Esophagus squamous epithelium (tissue), 4 donors: ENCODE data around the gene MMD.

Experiments used
- POLR2A ChIP-seq, 4 donors: fragments of 450-650 bp; IDR thresholded peaks; one replicate each; pipeline ENCODE4 v1.6.1; 2017; ENCODE audit warnings: antibody characterized with exemption in 4 of 4, mild to moderate bottlenecking in 4 of 4, moderate library complexity in 3 of 4
- TF ChIP-seq, protein P1 (sequence below), 6 experiments: fragments of 450-650 bp in 4 of 6; fragments of 200-600 bp in 2 of 6; sonication (generic) in 2 of 6; IDR thresholded peaks; one replicate each; pipeline ENCODE4 v1.5.1; 2016 to 2019; ENCODE audit warnings: antibody characterized with exemption in 6 of 6, mild to moderate bottlenecking in 4 of 6, moderate library complexity in 4 of 6

DNA sequence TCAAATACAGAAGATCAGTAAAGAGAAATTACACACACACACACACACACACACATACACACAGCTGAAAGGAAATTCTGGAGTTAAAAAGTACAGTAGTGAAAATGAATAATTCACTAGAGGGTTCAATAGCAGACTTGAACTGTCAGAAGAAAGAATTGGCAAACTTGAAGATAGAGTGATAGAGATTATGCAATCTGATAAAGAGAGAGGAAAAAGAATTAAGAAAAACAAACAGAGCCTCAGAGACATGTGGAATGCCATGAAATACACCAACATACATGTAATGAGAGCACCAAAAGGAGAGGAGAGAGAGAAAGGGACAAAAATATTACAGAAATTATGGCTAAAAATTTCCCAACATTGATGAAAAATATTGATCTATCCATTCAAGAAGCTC lies 60.7 kb downstream of the MMD start:
- no peak for TF ChIP-seq POLR2A (IDR thresholded peaks at IDR 0.05)
- TF ChIP-seq, protein P1, sequence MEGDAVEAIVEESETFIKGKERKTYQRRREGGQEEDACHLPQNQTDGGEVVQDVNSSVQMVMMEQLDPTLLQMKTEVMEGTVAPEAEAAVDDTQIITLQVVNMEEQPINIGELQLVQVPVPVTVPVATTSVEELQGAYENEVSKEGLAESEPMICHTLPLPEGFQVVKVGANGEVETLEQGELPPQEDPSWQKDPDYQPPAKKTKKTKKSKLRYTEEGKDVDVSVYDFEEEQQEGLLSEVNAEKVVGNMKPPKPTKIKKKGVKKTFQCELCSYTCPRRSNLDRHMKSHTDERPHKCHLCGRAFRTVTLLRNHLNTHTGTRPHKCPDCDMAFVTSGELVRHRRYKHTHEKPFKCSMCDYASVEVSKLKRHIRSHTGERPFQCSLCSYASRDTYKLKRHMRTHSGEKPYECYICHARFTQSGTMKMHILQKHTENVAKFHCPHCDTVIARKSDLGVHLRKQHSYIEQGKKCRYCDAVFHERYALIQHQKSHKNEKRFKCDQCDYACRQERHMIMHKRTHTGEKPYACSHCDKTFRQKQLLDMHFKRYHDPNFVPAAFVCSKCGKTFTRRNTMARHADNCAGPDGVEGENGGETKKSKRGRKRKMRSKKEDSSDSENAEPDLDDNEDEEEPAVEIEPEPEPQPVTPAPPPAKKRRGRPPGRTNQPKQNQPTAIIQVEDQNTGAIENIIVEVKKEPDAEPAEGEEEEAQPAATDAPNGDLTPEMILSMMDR (IDR thresholded peaks at IDR 0.05): no peak
